ENCODE measurements around the gene FOXP2.
"Not testable (repeated sequence)": the region's sequence is repeated elsewhere in the genome, so short reads cannot be mapped to it uniquely, and the experiment has no call there.

Gene FOXP2

DNA sequence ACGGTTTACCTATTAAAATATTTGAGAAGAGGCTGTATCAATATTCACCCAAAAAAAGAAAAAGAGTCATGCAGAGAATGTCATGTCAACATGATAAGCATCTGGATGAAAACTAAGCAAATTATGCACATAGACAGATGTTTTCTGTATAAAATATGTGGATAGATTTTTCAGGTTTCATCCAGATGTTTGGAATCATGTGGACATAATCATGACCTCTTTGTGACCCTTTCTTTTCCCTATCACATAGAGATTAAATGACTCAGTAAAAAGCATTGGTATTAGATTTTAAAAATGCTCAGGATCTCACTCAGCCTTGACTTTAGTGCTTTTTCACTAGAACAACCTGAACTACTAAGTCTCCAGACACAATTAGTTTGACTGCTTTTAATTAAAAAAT lies 90.0 kb downstream of the FOXP2 start:
- FAIRE-seq, result no peak

DNA sequence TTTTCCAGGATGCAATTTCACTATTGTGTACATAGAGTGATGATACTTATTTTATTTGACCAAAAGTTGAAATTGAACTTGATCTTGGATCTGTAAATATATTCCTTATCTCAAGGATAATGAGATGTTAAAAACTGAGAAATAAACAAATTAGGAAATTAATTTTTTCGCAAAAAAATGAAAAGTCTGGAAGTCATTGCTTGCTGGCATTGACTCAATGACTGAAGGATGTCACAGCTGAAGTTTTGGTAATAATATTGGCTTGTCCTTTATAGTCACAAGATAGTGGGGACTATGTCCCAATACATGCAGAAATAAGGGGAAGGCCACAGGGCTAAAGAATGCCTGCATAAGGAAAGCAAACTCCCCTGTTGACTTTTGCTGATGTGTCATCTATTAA lies 92.8 kb downstream of the FOXP2 start:
- no peak for FAIRE-seq

DNA sequence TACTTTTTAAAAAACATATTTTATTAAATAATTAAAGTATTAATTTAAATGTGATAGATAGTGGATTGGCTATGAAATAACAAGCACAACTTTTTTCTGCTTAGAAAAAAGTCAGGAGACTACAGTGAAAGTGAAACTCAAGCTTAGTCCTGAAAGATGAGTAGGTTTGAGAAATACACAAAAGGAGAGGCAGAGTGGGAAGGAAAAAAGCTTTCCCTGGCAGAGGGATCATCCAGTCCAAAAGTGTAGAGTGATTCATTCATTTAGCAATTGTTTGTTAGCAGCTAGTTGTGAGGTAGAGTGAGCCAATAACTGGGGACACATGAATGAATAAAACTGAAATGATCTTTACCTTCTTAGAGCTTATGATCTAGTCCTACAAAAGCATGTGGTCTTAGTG lies 93.5 kb downstream of the FOXP2 start:
- no peak for FAIRE-seq

DNA sequence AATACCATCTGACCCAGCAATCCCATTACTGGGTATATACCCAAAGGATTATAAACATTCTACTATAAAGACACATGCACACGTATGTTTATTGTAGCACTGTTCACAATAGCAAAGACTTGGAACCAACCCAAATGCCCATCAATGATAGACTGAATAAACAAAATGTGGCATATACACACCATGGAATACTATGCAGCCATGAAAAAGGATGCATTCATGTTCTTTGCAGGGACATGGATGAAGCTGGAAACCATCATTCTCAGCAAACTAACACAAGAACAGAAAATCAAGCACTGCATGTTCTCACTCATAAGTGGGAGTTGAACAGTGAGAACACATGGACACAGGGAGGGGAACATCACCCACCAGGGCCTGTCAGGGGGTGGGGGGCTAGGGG lies 96.2 kb downstream of the FOXP2 start:
- FAIRE-seq, result not testable (repeated sequence)

DNA sequence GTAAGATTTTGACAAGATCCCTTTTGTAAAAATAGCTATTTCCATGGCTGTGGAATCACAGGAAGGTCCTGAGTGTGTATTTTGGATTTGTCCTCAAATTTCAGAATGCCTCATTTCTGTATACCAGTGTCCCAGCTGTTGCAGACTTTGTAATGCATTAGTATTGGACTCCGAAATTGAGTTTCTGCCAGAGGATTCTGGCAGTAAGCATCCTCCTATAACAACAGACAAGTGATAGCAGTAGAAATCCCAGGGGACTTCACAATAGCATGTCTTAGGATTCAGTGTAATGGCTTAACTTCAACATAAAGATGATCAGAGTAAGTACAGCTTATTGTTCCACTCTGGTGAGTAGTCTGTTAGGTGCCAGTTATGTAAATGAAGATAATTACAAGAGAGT lies 104.6 kb downstream of the FOXP2 start:
- no peak for FAIRE-seq

DNA sequence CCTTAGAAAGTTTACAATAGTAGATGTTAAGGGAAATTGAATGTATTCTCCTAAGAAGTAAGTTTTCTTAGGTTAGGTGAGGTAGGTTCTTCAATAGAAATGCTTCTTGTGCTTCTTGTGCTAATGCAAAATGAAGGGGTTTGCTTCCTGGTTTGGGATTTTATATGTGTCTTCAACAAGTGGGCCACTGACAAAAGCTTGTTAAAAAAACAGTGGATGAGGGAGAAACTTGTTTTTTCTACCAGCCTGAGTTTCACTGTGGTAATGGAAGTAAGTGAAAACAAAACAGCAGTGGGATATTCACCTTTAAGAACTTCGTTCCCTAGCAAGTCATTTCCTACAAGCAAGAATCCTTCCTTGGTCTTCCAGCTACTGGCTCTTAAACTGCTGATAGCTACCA lies 107.5 kb downstream of the FOXP2 start:
- no peak for FAIRE-seq

DNA sequence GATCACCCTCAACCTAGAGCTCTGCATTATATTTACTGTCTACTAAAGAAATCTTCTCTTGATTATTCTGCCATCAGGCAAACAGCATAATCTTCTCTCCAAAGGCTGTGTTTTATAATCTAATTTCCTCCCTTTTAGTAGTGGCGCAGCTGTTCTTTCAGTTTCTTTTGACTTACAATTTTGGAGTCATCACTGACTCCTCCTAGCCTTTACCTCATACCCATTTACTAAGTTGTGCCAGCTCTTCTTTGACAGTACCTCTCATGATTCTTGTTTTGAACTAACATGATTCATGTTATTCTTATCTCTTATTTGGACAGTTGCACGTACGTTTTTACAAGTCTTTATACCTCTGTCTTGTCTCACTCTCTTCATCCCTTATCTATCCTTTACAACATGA lies 113.0 kb downstream of the FOXP2 start:
- no peak for FAIRE-seq

DNA sequence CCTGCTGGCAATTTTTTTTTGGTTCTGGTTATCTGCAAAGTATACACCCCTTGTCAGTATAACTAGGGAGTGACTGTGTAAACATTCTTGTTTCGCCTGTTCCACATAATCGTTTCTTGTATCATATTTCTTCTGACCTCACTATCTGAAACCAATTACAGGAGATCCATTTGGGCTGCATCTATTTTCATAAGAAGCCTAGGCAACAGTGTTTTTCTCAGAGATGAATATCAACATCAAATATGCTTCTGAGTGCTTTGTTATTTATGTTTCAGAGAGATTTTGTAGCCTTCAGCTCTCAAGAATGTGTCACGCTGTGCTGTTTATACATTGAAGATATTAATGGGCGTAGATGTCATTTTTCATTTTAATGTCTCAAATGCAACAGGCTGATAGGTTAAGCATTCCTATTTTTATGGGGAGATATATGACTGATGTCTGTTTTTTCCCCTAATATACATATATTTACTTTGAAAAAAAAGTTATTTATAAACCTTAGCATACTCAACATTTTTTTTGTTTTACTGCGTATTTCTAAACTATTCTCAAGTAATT lies 115.5 kb downstream of the FOXP2 start:
- FAIRE-seq, result no peak

DNA sequence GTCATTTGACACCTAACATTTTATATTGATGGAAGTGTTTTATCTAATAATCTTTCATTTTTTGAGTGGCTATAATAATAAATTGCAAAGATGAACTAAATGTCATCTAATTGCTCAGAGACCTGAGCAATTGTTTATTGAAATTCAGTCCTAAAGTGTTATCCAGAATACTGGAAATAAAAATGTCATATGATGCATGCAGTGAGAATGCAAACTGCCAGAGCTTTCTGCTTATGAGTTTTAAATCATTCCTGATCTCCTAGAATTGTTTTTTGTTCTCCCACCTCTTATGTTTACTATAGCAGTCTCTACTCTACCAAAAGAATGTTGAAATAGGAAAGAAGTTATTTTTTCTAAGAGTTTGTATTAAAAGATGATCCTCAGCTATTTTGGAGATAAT lies 116.7 kb downstream of the FOXP2 start:
- no peak for FAIRE-seq

DNA sequence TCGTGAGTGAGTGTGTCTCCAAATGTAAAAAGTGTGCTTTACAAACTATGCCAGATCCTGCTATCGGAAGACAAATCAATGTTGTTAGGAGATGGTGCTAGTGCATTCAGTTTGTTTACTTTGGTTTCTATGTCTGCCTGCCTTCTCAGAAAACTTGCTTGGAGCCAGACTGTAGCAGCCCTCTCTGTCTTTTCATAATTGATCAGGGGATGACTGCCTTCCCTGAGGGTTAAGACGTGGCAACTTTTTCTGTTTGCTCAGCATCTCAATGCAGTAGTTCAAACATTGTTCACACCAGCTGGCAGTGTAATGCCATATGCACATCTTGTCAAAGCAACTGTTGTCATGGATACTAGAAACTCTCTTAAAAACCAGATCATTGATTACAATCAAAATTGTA lies 118.5 kb downstream of the FOXP2 start:
- FAIRE-seq, result no peak

DNA sequence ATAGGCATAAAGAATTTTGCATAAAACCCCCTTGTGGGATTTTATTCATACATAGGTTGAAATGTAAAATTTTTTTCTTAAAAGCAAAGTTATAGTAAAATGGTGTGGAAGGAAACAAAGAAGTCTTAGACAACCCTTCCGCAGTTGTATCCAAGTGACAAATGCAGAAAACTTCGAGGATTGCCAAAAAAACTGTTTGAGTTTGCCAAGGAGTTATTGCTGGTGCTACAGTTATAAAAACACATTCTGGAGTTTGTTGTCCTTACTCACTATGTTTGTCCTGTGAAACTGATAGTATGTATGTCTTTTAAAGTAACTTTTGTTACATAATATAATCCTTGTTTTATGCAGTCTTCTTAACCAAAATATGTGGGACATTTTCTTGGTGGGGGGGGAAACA lies 120.3 kb downstream of the FOXP2 start:
- FAIRE-seq, result no peak

DNA sequence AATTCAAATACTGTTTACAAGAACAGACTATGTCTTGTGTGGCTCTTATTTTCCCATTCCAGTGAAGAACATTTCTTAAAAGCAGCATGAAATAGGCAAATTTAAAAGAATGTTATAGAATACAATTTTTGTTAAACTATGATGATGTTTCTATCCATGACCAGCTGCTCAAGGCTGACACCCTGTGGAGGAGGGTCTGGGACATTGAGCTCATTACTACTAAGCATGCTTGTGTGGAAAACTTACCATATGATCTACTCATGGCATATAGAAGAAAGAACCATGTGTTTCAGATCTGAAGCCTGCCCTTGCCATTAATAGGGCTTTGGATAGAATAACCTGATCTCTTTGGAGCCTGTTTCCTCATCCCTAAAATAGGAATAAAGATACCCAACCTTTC lies 125.0 kb downstream of the FOXP2 start:
- FAIRE-seq, result no peak

DNA sequence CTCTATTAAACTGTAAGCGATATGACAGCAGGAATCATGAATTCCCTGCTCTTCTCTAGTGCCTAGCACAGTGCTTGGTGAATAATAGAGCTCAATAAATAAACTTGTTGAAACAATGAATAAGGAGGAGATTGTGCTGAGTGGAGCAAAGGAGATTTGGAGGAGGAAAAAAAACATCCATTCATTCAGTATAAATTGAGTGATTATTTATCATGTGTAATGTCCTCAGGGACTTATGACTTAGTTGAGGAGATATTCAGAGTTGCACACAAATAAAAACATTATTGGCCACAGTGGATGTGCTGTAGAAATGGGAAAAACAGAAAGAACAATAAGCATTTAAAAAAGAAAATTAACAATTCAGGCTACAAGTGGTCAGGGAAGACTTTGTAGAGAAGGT lies 125.7 kb downstream of the FOXP2 start:
- no peak for FAIRE-seq

DNA sequence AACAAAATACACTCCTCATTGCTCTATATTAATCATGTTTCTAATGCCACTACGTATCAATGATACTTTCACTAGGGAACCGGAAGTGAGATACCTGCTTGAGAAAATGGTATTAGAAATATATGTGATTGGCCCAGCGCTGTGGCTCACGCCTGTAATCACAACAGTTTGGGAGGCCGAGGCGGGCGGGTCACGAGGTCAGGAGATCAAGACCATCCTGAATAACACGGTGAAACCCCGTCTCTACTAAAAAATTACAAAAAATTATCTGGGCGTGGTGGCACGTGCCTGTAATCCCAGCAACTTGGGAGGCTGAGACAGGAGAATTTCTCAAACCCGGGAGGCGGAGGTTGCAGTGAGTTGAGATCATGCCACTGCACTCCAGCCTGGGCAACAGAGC lies 132.7 kb downstream of the FOXP2 start:
- FAIRE-seq, result not testable (repeated sequence)

DNA sequence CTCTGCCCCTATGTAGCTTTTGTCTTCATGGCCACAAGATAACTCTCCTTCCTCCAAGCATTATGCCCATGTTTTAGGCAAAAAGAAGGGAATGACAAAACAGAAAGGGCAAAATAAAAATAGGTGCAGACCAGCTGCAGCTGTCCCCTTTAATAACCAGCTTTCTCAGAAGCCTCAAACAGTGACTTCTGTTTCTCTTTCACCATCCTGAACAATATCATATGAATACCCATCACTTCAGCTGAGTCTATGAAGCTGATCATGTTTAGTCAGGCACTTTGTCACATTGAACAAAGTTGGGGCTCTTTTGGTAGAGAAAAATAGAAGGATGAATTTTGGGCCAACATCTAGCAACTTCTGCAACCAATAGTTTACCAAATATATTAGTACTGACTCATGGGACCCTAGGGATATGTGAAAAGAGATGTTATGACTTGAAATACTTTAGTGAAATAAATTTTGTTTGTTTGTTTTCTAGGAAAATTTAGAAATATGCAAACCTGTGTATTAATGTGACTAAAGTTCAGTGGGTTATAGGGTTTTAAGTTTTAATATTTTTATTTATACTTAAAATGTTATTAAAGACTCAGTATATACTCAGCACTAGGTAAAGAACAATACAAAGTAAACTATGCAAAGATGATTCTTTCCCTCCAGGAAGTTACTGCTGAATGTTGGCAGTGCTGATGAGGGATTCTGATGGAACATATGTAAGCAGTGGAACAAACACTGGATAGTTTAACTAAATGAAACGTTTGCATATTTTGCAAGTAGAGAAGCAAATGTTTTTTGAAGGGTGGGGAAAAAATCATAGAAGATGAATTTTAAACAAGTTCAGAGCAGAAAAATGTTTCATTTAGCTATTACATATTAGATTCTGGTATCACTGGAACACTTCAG lies 133.7 kb downstream of the FOXP2 start:
- FAIRE-seq, result no peak

DNA sequence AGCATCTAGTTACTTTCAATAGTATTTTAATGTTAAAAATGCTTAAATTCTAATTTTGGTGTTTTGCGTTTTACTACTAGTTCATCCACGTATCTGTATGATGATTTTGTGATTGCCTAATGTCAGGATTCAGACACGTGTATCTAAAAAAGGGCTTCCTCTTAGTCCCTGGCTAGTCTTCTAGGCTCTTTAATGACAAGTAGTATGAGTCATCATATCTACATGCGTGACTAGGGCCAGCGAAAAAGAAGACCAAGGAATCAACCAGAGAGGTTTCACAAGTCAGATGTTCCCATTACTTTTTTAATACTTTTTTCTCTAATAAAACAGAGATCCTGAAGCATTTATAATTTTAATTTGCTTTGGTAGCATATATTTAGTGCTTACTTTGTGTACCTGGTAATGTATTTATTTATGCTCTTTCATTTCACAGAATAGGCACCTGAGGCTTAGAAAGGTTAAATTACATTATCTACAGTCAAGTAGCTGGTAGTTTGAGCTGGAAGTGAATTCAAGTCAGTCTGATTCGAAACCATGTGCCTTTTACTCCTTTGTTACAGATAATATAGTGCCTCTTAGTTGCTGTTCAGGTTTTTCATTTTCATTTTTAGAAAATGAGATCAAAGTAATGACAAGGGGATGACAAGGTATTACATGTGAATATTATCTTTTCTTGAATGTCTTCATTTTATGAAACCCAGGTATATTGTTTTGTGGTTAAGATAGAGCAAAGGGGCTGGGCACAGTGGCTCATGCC lies 140.3 kb downstream of the FOXP2 start:
- no peak for FAIRE-seq

DNA sequence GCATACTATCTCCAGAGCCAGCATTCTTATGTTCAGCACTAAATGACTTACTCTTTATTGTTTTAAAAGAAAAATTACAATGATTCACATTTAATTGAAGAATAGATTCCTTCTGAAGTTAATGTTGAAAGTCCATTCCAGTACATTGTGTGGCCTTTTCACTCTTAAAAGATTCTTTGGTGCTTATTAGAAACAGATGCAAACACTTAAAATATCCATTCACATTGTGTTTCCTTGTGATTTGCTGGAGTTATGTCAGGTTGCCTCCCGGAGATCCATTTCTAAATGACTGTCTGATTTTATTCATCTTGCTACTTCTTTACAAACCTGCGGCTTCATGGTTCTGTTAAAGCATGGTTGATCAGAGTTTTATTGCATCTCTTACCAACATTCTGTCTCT lies 152.8 kb downstream of the FOXP2 start:
- FAIRE-seq, result no peak

DNA sequence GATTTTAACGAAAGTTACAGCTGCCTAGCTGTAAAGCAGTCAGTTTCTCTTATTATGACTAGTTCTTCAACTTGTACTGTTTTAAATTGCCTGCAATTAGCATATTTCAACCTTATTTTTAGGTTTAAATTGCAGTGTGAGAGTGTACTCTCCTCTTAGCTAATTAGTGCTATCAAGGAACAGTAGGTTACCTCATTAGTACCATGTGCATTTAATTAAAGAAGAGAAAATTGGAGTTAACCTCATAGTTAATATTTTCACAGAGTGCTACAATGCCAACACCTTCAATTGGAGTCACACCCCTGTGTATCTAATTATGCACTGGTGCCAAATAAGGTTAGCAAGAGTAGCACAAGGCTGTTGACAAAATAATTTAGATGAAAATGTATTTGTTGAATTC lies 154.6 kb downstream of the FOXP2 start:
- no peak for FAIRE-seq

DNA sequence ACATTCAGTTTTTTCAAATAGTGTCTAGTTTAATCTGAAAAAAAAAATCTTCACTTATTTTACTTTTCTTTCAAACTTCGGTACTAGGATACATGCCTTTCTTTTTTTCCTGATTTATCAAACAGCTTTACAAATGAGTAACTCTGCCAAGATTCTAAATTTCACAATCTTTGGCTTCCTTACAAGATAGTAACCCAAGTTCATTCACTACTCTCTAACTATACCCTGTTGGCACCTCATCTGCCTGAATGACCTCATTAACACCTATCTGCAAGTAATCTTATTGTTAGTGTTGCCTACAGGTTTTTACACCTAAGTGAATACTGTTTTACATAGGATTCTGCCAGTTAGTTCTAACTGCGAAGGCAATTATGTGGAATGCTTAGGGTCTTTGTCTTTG lies 159.8 kb downstream of the FOXP2 start:
- FAIRE-seq, result no peak

DNA sequence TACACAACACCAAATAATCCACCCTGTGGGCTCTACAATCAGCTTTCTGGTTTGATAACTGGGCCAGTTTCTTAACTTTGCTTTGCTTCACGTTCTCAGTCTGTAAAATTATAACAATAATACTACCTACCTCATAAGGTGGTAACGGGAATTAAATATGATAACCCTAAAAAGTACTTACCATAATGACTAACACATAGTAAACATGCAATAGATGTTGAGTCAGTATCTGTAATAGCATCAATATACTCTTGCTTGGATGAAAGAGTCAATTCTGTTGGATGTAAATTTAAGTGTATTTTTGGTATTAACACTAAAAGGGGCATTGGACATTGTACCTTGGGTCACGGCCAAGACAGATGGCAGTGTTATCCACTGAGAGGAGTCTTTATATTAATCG lies 160.5 kb downstream of the FOXP2 start:
- FAIRE-seq, result no peak

DNA sequence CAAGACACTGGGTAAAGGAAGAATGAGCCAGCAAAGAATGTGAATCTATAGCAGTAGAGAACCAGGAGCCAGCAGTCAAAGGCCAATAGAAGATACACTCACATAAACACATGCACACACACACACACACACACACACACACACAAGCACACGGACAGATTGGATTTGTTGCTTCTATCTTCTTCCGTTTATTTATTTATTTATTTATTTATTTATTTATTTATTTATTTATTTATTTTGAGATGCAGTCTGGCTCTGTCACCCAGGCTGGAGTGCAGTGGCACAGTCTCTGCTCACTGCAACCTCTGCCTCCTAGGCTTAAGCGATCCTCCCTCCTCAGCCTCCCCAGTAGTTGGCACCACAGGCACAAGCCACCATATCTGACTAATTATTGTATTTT lies 166.3 kb downstream of the FOXP2 start:
- FAIRE-seq, result not testable (repeated sequence)

DNA sequence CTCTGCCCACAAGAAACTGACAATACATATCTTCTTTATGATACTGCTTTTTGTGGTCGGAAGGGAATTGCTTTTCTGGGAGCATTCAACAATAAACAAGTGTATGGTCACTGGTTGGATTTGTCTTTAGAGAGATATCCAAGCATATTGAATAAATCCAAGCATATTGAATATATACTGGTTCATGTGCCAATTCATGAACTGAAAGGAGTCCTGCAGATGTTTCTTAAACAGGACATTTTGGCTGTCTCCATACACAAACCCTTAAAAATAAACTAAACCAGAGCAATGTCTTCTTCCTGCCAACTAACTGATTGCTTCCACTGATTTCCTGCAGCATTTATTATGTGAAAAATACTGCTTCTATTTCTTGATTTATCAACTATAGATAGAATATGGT lies 173.9 kb downstream of the FOXP2 start:
- FAIRE-seq, result no peak

DNA sequence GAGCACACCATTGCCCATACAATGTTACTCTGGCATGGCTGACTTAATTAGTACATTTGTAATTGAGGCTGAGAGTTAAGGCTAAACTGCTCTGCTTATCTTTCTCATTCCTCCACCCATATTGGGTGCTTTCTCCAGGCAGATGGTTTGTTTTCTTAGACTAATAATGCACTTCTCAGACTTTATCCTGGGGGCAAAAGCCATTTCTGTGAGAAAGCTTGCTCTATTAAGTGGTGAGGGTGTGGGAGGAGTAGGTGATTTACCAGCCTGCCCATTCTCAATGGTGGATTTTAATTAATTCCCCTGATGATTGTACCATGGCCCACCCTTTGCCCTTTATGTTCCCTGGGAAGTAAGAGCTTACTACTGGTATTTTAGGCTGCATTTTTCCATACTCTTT lies 174.8 kb downstream of the FOXP2 start:
- FAIRE-seq, result no peak

DNA sequence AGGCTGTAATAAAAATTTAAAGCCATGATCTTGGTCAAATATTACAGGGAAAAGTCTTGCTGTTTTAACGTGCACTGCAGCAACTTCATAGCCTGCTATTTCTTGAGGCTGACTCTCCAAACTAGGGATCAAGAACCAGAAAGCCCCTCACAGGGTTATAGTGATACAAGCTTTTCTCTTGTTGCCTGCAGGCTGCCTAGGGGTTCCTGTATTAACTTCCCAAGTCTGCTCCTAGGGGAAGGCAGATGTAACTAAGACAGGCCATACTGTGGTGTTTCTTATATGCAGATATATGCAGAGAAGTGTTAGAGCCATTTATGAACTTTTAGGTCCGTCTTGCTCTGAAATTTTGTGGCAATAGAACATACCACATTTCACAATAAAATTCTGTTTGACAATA lies 175.7 kb downstream of the FOXP2 start:
- FAIRE-seq, result no peak

All from colon (tissue), 2 donors.